ENCODE data around the gene TTYH3.

Gene TTYH3

GRCh38 chr7:2657920-2658671, 26.3 kb downstream of the TTYH3 start:
- Histone ChIP-seq H3K36me3 (replicated peaks in 1 of 2; ENCODE audit: control insufficient read depth in 2 of 2, insufficient read depth in 2 of 2, low read length in 2 of 2) (peaks cover 41 to 90% of the 10 kb centered on the region in 2 donors), H2BK120ac (ENCODE audit: low read depth, low read length) (no peak overlapping the region), H3K27ac (replicated peaks; ENCODE audit: low read length) (no peak overlapping the region), H3K4ac (ENCODE audit: low read length) (no peak overlapping the region), H4K91ac (ENCODE audit: low read depth, low read length, poor library complexity) (no peak overlapping the region), H3K27me3 (ENCODE audit: control insufficient read depth in 3 of 3, insufficient read depth in 3 of 3, low read depth in 1 of 3, low read length in 3 of 3) (no peaks in the 10 kb centered on the region), H3K14ac (ENCODE audit: low read length) (peak overlapping the region; percentile 71), H3K18ac (ENCODE audit: low read length) (peak overlapping the region; percentile 57), H2AFZ (ENCODE audit: low read length) (no peak overlapping the region), H3K4me3 (ENCODE audit: low read length in 2 of 2) (no peak overlapping the region), H3K9ac (ENCODE audit: low read depth, low read length, poor library complexity) (peak overlapping the region; percentile 63), H3K9me3 (replicated peaks in 1 of 2; ENCODE audit: control insufficient read depth in 2 of 2, insufficient read depth in 1 of 2, low read depth in 1 of 2, low read length in 2 of 2) (no peaks in the 10 kb centered on the region), H2BK15ac (ENCODE audit: low read length) (no peak overlapping the region), H2AK5ac (ENCODE audit: low read depth, low read length) (no peak overlapping the region), H3K4me2 (ENCODE audit: insufficient read depth, low read length, poor library complexity, severe bottlenecking) (no peak overlapping the region), H3K23ac (ENCODE audit: low read depth, low read length, poor library complexity) (peak overlapping the region; percentile 93), H3K79me1 (ENCODE audit: low read depth, low read length) (peaks cover 12% of the 10 kb centered on the region), H2BK5ac (ENCODE audit: low read length) (no peak overlapping the region), H4K8ac (ENCODE audit: low read depth, low read length) (peak overlapping the region; percentile 92), H3K4me1 (ENCODE audit: control insufficient read depth in 2 of 2, insufficient read depth in 1 of 2, low read depth in 1 of 2, low read length in 2 of 2) (no peaks in the 10 kb centered on the region), H2BK12ac (ENCODE audit: low read length) (peak overlapping the region; percentile 22)
- no CpG with 5 or more reads among the region's 33 CpGs for WGBS, 2 donors (ENCODE audit: extremely low coverage in 2 of 2, insufficient read length in 2 of 2, insufficient replicate concordance in 1 of 2)
- no peak for DNase-seq (ENCODE audit: low spot score)

- H2BK120ac ChIP-seq (ENCODE audit: low read depth, low read length) = no peak overlapping the region
- no peak overlapping the region for H3K9ac ChIP-seq (ENCODE audit: low read depth, low read length, poor library complexity)
- H3K23ac ChIP-seq (ENCODE audit: low read depth, low read length, poor library complexity) = peak overlapping the region; percentile 93
- no peak overlapping the region for H2BK15ac ChIP-seq (ENCODE audit: low read length)
- H3K27ac ChIP-seq (replicated peaks; ENCODE audit: low read length) = no peak overlapping the region
- H3K14ac ChIP-seq (ENCODE audit: low read length) = no peak overlapping the region
- no peak overlapping the region for H3K4ac ChIP-seq (ENCODE audit: low read length)
- peaks cover 40 to 90% of the 10 kb centered on the region in 2 donors for H3K36me3 ChIP-seq (replicated peaks in 1 of 2; ENCODE audit: control insufficient read depth in 2 of 2, insufficient read depth in 2 of 2, low read length in 2 of 2)
- H2BK12ac ChIP-seq (ENCODE audit: low read length) = no peak overlapping the region
- peak overlapping the region; percentile 48 for H2BK5ac ChIP-seq (ENCODE audit: low read length)
- peaks cover 12% of the 10 kb centered on the region for H3K79me1 ChIP-seq (ENCODE audit: low read depth, low read length)
- WGBS, 2 donors (ENCODE audit: extremely low coverage in 2 of 2, insufficient read length in 2 of 2, insufficient replicate concordance in 1 of 2) = no CpG with 5 or more reads among the region's 15 CpGs
- no peak overlapping the region for H3K4me3 ChIP-seq (ENCODE audit: low read length in 2 of 2)
- H3K4me1 ChIP-seq (ENCODE audit: control insufficient read depth in 2 of 2, insufficient read depth in 1 of 2, low read depth in 1 of 2, low read length in 2 of 2) = no peaks in the 10 kb centered on the region
- H3K4me2 ChIP-seq (ENCODE audit: insufficient read depth, low read length, poor library complexity, severe bottlenecking) = no peak overlapping the region
- no peak overlapping the region for H2AFZ ChIP-seq (ENCODE audit: low read length)
- peak overlapping the region; percentile 71 for H3K18ac ChIP-seq (ENCODE audit: low read length)
- no peaks in the 10 kb centered on the region for H3K9me3 ChIP-seq (replicated peaks in 1 of 2; ENCODE audit: control insufficient read depth in 2 of 2, insufficient read depth in 1 of 2, low read depth in 1 of 2, low read length in 2 of 2)
- no peak overlapping the region for H4K8ac ChIP-seq (ENCODE audit: low read depth, low read length)
- H4K91ac ChIP-seq (ENCODE audit: low read depth, low read length, poor library complexity) = no peak overlapping the region
- no peak for DNase-seq (ENCODE audit: low spot score)
- no peaks in the 10 kb centered on the region for H3K27me3 ChIP-seq (ENCODE audit: control insufficient read depth in 3 of 3, insufficient read depth in 3 of 3, low read depth in 1 of 3, low read length in 3 of 3)
- H2AK5ac ChIP-seq (ENCODE audit: low read depth, low read length) = no peak overlapping the region
These were observed 27.2 kb downstream of the TTYH3 start for GRCh38 chr7:2658941-2659340.

GRCh38 chr7:2659556-2660358, 28.0 kb downstream of the TTYH3 start:
- Histone ChIP-seq H3K4me3 (ENCODE audit: low read length in 2 of 2) (no peak overlapping the region), H3K9ac (ENCODE audit: low read depth, low read length, poor library complexity) (peak overlapping the region; percentile 44), H3K23ac (ENCODE audit: low read depth, low read length, poor library complexity) (peak overlapping the region; percentile 31), H2AK5ac (ENCODE audit: low read depth, low read length) (peak overlapping the region; percentile 28), H3K14ac (ENCODE audit: low read length) (no peak overlapping the region), H2AFZ (ENCODE audit: low read length) (no peak overlapping the region), H3K9me3 (replicated peaks in 1 of 2; ENCODE audit: control insufficient read depth in 2 of 2, insufficient read depth in 1 of 2, low read depth in 1 of 2, low read length in 2 of 2) (no peaks in the 10 kb centered on the region), H3K4me1 (ENCODE audit: control insufficient read depth in 2 of 2, insufficient read depth in 1 of 2, low read depth in 1 of 2, low read length in 2 of 2) (no peaks in the 10 kb centered on the region), H2BK120ac (ENCODE audit: low read depth, low read length) (no peak overlapping the region), H3K79me1 (ENCODE audit: low read depth, low read length) (peaks cover 12% of the 10 kb centered on the region), H3K4me2 (ENCODE audit: insufficient read depth, low read length, poor library complexity, severe bottlenecking) (no peak overlapping the region), H4K8ac (ENCODE audit: low read depth, low read length) (no peak overlapping the region), H2BK15ac (ENCODE audit: low read length) (no peak overlapping the region), H3K18ac (ENCODE audit: low read length) (peak overlapping the region; percentile 38), H2BK5ac (ENCODE audit: low read length) (peak overlapping the region; percentile 48), H3K36me3 (replicated peaks in 1 of 2; ENCODE audit: control insufficient read depth in 2 of 2, insufficient read depth in 2 of 2, low read length in 2 of 2) (peaks cover 40 to 85% of the 10 kb centered on the region in 2 donors), H3K4ac (ENCODE audit: low read length) (no peak overlapping the region), H2BK12ac (ENCODE audit: low read length) (no peak overlapping the region), H4K91ac (ENCODE audit: low read depth, low read length, poor library complexity) (no peak overlapping the region), H3K27ac (replicated peaks; ENCODE audit: low read length) (no peak overlapping the region), H3K27me3 (ENCODE audit: control insufficient read depth in 3 of 3, insufficient read depth in 3 of 3, low read depth in 1 of 3, low read length in 3 of 3) (no peaks in the 10 kb centered on the region)
- WGBS, 2 donors (ENCODE audit: extremely low coverage in 2 of 2, insufficient read length in 2 of 2, insufficient replicate concordance in 1 of 2) = no CpG with 5 or more reads among the region's 36 CpGs
- DNase-seq (ENCODE audit: low spot score) = no peak

Data from neuronal stem cell (in vitro differentiated cells).